ENCODE data around the gene ATRN.
"Not testable (repeated sequence)": the region's sequence is repeated elsewhere in the genome, so short reads cannot be mapped to it uniquely, and the experiment has no call there.

ATRN gene

DNA sequence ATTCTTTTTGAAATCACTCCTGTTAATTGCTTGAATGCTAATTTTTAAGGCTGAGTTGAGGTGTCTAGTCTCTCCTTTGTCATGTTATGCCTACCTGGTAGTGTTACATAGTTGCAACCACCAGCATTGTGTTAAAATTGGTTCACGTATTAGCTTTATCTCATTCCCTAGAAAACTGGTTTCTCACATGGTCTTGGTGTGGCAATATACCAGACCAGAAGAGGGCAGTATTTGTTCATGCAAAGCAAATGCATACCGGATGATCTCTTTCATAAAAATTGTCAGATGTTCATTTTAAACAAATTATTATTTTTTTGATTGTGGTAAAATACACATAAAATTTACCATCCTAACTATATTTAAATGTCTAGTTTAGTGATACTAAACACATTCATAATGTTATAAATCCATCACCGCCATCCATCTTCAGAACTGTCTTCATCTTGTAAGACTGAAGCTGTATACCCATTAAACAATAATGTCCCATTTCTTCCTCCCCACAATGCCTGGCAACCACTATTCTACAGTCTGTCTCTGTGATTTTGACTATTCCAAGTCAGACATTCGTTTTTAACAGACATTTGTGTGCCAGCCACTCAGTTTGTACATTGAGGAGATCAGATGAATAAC, 92.8 kb downstream of the ATRN start:
- DNase-seq (ENCODE audit: low spot score), result peak; percentile 33

DNA sequence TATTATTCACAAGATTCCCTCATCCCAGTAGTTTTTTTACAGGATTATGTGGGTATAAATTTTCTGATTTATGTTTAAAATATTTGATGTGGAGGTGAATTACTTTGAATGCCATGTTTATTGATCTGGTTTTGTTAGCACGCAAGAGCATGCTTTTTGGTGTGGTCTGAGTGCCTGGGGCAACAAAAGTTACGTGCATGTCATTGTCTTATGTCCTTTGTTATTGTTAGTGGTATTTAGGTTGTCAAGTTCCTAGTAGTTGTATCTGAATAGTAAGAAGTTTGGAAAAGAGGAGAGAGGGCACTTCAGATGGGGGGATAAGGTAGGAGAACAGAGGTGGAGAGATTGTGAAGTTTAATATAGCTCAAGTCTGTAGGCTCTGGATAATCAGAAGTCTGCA, 95.0 kb downstream of the ATRN start:
- no peak for DNase-seq (ENCODE audit: low spot score)

DNA sequence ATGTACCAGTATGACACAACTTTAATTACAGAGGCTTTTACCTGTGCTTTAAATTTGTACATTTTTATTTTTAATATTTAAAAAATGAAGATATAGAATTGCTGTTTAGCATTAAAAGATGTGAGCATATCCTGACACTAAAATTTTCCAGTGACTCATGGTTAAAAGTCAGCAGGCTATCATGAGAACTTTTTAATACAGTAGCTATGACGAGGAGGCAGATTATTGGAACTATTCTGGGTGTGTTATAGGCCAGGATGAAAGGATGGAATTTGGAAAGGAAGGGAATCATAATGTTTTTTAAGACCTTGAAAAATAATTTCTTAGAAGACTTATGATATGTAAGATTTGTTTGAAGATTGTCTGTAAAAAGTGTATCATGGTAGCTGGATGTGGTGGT, 101.3 kb downstream of the ATRN start:
- no peak for DNase-seq (ENCODE audit: low spot score)

DNA sequence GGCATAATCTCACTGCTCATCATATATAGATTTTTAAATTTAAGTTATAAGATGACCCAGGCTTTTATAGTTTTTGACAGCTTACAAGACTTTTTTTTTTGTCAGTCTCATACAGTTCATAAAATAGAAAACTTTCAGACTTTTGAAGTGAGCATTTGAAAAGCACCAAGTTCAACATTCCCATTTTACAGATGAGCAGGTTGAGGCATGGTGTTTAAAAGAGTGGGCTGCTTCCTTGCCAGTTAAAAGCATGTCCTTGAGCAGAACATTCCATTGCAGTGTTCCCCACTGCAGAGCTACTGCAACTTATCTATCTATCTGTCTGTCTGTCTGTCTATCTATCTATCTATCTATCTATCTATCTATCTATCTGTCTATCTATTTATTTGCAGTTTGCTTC, 105.5 kb downstream of the ATRN start:
- DNase-seq (ENCODE audit: low spot score), result no peak

DNA sequence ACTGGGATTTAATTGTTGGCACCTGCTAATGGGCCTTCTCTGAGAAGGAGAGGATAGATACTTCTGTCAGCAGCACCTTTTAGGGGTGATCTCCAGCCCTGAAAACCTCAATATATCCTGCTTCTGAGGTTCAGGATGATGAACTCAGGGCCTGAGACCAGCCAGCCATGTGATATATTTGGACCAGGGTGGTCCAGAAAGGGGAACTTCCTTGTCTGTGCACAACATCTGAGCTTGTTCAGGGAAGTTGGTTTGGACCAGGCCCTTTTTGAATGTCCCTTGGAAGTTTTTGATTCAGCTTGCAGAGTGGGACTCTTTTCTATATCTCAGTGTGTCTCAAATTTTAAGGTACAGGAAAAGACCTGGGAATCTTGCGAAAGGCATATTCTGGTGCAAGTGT, 106.5 kb downstream of the ATRN start:
- DNase-seq (ENCODE audit: low spot score), result no peak

DNA sequence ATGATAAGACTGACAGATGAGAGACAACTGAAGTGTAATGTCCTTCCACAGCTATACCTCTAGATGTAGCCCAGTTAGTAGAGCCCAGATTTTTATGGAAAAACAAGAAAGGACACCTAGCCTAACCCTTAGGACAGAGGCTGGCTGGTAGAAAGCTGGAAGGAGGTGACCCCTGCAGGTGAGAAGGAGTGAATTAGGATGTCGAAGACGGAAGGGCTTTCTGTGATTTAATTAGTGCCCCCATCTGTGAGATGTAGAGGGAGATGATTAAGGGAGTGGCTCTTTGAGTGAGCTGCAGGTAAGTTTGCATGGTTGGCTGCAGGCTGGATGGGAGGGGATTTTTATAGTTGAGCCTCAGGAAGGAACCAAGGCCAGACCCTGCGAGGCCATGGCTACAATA, 109.6 kb downstream of the ATRN start:
- peak; percentile 46 for DNase-seq (ENCODE audit: low spot score)

DNA sequence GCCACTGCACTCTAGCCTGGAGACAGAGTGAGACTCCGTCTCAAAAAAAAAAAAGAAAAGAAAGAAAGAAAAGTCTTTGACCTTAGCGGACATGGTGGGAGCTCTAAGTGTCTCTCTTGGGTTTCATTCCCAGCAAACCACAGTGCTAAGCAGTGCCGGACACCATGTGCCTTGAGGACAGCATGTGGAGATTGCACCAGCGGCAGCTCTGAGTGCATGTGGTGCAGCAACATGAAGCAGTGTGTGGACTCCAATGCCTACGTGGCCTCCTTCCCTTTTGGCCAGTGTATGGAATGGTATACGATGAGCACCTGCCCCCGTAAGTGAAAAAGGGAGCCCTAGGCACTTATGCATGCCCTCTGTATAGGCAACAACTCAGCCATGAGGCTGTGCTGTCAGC, 112.9 kb downstream of the ATRN start:
- DNase-seq (ENCODE audit: low spot score), result no peak

DNA sequence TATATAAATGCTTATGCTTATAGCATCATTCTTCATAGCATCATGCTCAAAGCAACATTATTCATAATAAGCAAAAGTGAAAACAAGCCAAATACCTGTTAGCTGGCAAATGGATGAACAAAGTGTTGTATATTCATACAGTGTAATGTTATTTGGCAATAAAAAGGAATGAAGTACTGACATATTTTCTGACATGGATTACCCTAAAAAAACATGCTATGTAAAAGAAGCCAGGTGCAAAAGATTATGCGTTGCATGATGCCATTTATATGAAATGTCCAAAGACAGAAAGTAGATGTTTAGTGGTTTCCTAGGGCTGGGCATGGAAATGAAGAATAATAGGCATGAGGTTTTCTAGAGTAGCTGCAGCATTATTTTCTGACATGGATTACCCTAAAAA, 115.3 kb downstream of the ATRN start:
- DNase-seq (ENCODE audit: low spot score), result no peak

DNA sequence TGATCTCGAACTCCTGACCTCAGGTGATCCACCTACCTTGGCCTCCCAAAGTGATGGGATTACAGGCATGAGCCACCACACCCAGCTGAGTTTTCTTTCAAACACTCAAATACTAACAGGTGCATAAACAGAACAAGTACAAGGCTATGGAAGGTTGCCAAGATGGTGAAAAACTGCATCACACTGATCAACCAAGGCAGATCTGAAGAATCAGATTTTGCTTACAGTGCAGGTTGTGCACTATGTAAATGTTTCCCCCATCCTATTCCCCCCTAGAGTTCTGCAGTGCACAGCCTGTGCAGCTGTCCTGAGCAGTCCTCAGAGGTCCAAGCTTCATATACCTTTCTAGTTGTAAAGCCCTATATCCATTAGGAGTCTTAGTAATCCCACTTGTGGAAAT, 119.3 kb downstream of the ATRN start:
- DNase-seq (ENCODE audit: low spot score), result no peak

DNA sequence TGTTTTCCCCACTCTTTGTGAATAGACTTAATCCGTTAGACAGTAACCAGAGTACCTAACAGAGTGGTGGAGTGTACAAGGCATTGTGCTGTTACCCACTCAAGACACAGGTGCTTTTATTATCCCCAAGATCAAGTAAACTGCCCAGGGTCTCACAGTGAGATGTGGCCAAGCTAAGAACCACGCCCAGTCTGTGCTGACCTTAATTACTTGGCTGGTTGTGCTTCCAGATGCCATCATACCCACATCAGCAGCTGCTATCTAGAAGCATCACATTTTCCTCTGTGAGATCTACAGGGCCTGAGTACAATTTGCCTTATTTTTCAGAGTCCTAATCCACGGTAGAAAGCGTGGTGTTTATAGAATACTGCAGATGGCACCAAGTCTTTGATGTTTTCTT, 122.1 kb downstream of the ATRN start:
- no peak for DNase-seq (ENCODE audit: low spot score)

DNA sequence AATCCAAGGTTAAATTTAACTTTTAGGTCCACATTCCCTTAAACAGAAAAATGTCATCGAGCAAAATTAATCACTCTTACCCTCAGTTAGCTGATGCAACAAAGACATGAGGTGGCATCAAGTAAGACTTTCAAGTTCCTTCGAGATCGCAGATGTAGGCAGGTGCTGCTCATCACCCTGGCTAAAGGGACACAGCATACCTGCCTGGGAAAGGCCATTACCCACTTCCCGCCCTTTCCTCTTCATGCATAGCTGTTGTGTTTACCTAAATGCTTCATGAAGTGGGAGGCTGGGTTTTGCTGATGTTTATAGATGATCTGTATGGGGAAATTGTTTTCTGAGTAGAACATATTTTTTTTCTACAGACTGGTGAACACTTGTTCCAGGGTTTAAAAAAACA, 124.7 kb downstream of the ATRN start:
- DNase-seq (ENCODE audit: low spot score), result no peak

DNA sequence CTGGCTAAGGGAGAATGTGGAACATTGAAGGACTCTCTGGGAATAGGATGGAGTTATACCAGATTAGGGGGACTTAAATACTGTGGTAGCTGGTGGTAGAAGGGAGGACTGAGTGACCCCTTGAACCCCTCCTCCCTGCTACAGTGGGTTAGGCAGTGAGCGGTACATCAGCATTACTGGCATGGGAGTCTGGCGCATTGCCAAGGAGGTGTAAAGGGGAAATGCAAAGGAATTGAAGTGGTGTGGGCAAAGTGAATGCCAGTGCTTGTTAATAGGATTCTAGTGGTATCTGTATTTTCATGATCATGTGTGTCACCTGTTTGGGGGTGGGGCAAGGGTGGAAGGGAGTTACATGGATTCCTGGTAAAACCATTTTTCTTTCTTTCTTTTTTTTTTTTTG, 132.3 kb downstream of the ATRN start:
- DNase-seq (ENCODE audit: low spot score), result no peak

DNA sequence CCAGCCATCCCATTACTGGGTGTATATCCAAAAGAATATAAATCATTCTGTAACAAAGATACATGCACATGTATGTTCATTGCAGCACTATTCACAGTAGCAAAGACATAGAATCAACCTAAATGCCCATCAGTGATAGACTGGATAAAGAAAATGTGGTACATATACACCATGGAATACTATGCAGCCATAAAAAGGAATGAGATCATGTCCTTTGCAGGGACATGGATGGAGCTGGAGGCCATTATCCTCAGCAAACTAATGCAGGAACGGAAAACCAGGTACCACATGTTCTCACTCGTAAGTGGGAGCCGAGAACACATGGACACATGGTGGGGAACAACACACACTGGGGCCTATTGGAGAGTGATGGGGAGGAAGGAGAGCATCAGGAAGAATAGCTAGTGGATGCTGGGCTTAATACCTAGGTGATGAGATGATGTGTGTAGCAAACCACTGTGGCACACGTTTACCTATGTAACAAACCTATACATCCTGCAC, 134.6 kb downstream of the ATRN start:
- DNase-seq (ENCODE audit: low spot score), result not testable (repeated sequence)

DNA sequence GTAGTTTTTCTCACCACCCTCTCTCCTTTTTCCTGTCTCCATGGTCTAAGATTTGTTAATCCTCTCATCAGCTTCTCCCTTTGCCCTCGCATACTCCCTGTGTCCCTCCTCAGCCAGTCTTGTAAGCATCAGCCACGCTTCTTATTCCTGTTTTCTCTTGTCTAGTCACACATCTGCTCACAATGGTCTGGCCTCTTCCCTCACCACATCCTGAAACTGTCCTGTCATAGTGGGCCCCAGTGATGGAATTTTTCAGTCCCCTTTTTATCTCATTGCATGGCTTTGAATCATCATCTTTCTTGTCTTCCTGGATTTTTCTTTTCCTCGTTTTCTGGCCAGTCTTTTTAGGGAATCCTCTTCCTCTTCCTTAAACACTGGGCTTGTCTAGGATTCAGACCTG, 135.2 kb downstream of the ATRN start:
- DNase-seq (ENCODE audit: low spot score), result no peak

DNA sequence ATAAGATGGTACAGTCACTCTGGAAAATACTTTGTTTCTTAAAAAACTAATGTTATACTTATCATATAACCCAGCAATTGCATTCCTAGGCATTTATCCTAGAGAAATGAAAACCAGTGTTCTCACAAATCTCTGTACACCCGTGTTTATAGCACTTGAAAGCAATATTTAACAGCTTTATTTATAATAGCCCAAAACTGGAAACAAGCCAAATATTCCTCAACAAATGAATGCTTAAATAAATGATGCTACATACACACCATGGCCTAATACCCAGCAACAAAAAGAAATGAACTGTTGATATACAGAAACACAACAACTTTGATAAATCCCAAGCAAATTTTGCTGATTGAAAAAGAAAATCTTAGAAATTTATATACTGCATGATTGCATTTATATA, 141.1 kb downstream of the ATRN start:
- no peak for DNase-seq (ENCODE audit: low spot score)

DNA sequence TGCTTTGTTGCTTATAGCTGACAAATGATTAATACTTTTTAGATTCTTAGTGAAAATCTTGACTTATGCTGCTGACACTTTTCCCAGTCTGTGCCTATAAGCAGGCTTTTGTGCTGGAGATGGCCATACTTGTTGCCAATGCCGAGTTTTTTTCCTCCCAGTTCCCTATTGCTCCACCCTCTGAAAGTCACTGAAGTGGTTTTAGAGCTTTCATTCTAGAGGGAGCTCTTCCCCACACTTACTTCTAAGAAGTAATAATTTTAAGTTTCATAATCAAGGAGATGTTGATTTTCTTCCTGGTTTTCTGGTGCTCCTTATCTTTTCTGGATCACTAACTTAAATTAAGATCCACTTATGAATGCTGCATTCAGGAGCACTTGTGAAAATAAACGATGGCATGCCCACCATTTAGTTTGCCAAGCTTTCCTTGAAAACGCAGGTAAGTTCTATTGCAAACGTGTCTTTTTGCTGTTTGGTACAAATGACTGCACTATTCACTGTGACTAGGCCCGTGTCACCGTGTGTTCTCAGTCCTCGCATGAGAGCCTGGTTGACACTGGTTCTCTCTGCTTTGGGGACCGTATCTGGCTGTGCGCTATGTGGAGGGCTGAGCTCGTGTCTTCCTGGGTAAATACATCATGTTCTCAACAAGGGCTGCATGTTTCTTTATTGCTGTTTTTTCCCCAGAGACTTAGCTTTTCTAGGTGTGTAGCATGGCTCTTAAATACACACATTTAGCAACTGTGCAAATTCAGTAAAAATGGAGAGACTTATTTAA, 142.2 kb downstream of the ATRN start:
- DNase-seq (ENCODE audit: low spot score), result no peak

DNA sequence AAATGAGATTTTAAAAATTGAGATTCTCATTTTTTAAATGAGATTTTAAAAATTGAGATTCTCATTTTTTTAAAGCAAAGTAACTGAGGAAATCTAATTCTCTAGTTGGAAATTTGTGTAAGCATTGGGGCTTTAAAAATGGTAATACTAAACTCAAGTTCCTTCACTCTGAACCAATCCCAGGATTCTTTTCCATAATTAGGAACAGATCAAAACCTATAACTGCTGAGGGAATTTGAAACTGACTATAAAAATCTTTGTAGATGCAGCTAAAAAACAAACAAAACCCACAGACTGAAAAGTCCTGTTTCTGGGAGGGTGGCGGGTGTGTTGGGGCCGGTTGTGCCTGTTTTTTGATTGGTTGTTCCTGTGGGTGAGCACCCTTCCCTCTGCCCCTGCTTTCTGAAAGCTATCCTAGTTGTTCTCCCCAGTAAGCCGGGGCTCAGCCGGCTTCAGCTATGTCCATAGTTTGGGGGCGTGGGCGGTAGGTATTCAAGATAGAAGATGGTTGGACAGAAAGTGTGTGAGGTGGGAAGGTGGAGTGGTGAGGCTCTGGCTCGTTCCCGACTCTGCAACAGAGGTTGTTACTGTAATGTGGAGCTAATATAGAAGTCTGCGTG, 143.1 kb downstream of the ATRN start:
- peak; percentile 27 for DNase-seq (ENCODE audit: low spot score)

DNA sequence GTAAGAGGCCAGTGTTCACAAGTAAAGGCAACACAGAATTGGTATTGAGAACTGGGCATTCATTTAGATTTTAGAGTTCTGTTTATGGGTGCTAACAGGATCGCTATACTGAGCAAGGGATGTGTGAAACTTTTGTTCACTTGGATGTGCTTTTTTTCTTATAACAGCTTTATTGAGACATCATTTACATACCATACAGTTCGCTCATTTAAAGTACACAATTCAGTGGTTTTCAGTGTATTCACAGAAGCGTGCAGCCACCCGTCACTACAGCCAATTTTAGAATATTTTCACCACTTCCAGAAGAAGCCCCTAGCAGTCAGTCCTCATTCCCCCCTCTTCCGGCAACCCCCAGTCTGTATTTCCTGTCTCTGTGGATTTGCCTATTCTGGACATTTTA, 143.6 kb downstream of the ATRN start:
- no peak for DNase-seq (ENCODE audit: low spot score)

DNA sequence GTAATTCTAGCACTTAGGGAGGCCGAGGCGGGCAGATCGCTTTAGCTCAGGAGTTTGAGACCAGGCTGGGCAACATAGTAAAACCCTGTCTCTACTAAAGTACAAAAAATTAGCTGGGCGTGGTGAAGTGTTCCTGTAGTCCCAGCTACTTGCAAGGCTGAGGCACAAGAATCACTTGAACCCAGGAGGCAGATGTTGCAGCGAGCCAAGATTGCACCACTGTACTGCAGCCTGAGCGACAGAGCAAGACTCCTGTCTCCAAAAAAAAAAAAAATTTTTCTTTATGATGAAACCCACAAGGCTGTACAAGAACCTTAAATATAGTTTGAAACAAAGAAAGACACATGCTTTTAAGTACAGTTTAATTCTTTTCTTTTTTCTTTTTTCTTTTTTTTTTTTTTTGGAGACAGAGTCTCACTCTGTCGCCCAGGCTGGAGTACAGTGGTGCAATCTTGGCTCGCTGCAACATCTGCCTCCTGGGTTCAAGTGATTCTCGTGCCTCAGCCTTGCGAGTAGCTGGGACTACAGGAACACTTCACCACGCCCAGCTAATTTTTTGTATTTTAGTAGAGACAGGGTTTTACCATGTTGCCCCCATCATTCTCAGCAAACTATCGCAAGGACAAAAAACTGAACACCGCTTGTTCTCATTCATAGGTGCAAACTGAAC, 144.5 kb downstream of the ATRN start:
- DNase-seq (ENCODE audit: low spot score), result not testable (repeated sequence)

DNA sequence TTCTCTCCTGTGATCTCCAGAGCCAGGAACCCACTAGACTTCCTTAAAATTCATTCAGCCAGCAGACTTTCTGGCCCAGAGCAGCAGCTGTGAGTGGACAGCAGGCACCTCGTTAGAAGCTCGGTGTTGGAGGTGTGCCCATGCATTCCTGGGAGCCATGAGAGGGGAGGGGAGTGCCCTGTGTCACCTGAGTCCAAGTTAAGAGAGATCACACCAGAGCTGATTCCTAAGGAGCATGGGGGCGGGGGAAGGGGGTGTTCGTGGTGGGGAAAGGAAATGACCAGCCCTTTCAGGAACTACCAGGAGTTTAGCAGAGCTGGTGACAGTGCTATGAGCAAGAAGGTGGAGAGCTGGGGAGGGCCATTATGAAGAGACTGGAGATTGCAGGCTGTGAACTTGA, 145.4 kb downstream of the ATRN start:
- peak; percentile 66 for DNase-seq (ENCODE audit: low spot score)

DNA sequence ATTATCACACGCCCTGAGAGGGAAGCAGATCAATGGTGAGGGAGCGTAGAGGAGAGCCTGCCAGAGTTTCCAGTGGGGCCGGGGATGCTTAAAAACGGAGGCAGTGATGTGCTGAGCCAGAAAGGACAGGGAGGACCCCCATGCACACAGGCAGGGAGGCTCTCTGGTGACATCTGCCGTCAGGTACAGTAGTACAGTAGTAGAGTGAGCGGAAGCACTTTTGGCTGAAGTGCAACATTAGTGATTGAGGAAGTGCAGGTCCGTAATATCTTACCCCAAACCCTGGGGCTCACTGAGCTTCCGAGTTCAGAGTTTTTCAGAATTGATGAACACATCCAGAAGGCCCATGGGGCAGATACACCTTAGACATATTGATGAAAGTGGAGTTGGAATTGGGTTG, 150.3 kb downstream of the ATRN start:
- peak; percentile 57 for DNase-seq (ENCODE audit: low spot score)

DNA sequence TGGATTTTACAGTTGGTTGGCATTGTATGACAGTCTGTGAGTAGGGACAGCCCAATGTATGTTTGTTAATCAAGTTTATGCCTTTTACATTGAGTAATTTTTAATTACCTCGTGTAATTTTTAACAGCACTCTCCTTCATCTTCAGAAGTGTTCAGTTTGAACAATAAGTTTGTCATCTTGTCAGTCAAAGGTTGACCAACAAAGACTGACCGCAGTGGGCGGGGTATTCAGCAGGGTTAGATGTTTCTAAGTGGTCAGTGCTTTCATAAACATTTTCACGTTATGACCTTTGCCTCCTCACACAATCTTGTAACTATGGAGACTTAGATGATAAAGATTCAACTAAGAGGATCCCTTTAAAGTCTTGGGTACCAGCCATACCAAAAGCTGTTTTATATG, 151.6 kb downstream of the ATRN start:
- no peak for DNase-seq (ENCODE audit: low spot score)

DNA sequence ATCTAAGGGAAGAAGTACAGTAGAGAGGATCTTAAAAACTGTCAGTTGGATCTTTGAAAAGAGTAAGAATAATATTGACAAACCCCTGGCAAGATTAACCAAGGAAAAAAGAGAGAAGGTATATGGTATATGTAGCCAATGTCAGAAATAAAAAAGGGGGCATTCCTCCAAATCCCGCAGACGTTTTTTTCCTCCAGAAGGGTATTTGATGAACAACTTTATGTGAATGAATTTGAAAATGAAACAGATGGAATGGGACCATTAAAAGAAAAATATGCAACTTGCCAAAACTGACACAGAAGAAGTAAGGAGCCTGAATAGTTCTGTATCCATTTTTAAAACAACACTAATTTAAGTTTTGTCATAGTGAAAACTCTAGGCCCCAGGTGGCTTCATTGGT, 156.7 kb downstream of the ATRN start:
- no peak for DNase-seq (ENCODE audit: low spot score)
